ENCODE data around the gene ECE2. TPM values are rescaled to one million over a fixed set of nuclear protein-coding genes. Genes with fewer than 3 reads are reported as not detected.
A peak's percentile ranks its signal among the peaks of the same experiment; 100 is the strongest.

ECE2 gene
- total and polyA plus RNA-seq, 10 of the 15 experiments (the other 5 are each of a cell fraction or from before 2014, with no cell fraction given) = not detected

- POLR2A ChIA-PET = interaction anchor here (0.8 kb wide), 1 partner anchor 48 kb away, joined by 4 read pairs; no protein-coding TSS in a partner anchor
- Histone ChIP-seq H4K20me1 (ENCODE audit: control insufficient read depth, insufficient read depth) (peaks cover 12% of the 10 kb centered on the region), H3K4me1 (ENCODE audit: control insufficient read depth, insufficient read depth, low read length) (0 out of 2 replicates have a peak, but pooled peaks cover 3% of the 10 kb centered on the region), H3K9ac (ENCODE audit: control insufficient read depth, insufficient read depth, low read length) (peak overlapping the region; percentile 99), H3K36me3 (ENCODE audit: control insufficient read depth in 2 of 2, insufficient read depth in 2 of 2, low read length in 1 of 2) (peaks cover 8 to 20% of the 10 kb centered on the region in 2 experiments), H3K9me3 (replicated peaks; ENCODE audit: control insufficient read depth, insufficient read depth, low read length) (no peaks in the 10 kb centered on the region), H3K79me2 (ENCODE audit: control insufficient read depth, insufficient read depth, low read length) (peaks cover 52% of the 10 kb centered on the region), H3K27me3 (replicated peaks in 1 of 2; ENCODE audit: control insufficient read depth in 2 of 2, insufficient read depth in 2 of 2, low read length in 1 of 2) (no peaks in the 10 kb centered on the region), H3K4me3 (peak overlapping the region; percentile 100), H3K4me2 (ENCODE audit: control insufficient read depth, insufficient read depth) (peak overlapping the region; percentile 95; the same call in 1 of the 2 replicates), H3K27ac (ENCODE audit: control insufficient read depth, insufficient read depth) (peak overlapping the region; percentile 92), H2AFZ (ENCODE audit: control insufficient read depth, low read depth, low read length) (no peak overlapping the region)
- intact Hi-C loops (cut with micrococcal nuclease; ENCODE audit: unreplicated experiment) (loop anchor here (2.0 to 5.0 kb wide), 2 partner anchors 16 to 47 kb away; partner anchors contain the start of genes CLCN2, POLR2H and PSMD2), in situ Hi-C loops (cut with MboI) (no loop called here)
- no peak for DNase-seq (ENCODE audit: low read depth, low spot score)
- RAD21 ChIA-PET (ENCODE audit: unreplicated experiment) = no interaction called here
- under 1% methylated on average over 26 of the region's 89 CpGs for WGBS (ENCODE audit: insufficient coverage, insufficient replicate concordance, low lambda C conversion rate, missing lambda C conversion rate)
- CTCF ChIA-PET = no interaction called here
- SMC1A ChIA-PET (ENCODE audit: uncharacterized antibody, unreplicated experiment) = no interaction called here
- ATAC-seq = peak; percentile 56
- no peak for FAIRE-seq
- BruUV-seq (replicated peaks) = no TSS peak
- TF ChIP-seq ZZZ3 (IDR thresholded peaks at IDR 0.05; ENCODE audit: control insufficient read depth, insufficient read length, low read depth) (no peak), NFYB (IDR thresholded peaks at IDR 0.05; ENCODE audit: insufficient read depth, low read depth, low read length) (no peak), ASH2L (IDR thresholded peaks at IDR 0.05; ENCODE audit: borderline replicate concordance, low read depth) (no peak), CBX3 (IDR thresholded peaks at IDR 0.05; ENCODE audit: borderline replicate concordance, low read depth) (no peak), PRDM15 (CRISPR knock-in tag; IDR thresholded peaks at IDR 0.05) (no peak), EP300 (IDR thresholded peaks at IDR 0.05; ENCODE audit: borderline replicate concordance in 1 of 2, control insufficient read depth in 1 of 2, low read depth in 2 of 2, low read length in 2 of 2) (no peak), KDM1A (IDR thresholded peaks at IDR 0.05; ENCODE audit: borderline replicate concordance) (no peak), ZBTB4 (CRISPR knock-in tag; IDR thresholded peaks at IDR 0.05) (no peak), NFYA (IDR thresholded peaks at IDR 0.05; ENCODE audit: borderline replicate concordance, low read depth, low read length) (no peak), RUNX3 (IDR thresholded peaks at IDR 0.05; ENCODE audit: low read length) (no peak), PAX8 (IDR thresholded peaks at IDR 0.05) (no peak), NR2F1 (conservative IDR thresholded peaks at IDR 0.05) (0 out of 2 replicates have a peak, but pooled peaks have one; percentile 59), CBFB (IDR thresholded peaks at IDR 0.05; ENCODE audit: low read depth) (no peak), PML (IDR thresholded peaks at IDR 0.05; ENCODE audit: low read length) (no peak)
Measured at GRCh38 chr3:184314700-184315542, 39.1 kb downstream of the ECE2 start.
